KMS-11 (cell line): ENCODE measurements around the gene ZNF385C.

Source experiments
- H2AFZ ChIP-seq: fragments of 200-600 bp; sonication (generic); 2 replicates; pipeline ENCODE4 v1.6.1; 2016; ENCODE audit warnings: antibody characterized with exemption, mixed run types, low read depth
- H3K27ac ChIP-seq: fragments of 200-600 bp; sonication (generic); 2 replicates; pipeline ENCODE4 v1.6.1; 2016; ENCODE audit warnings: mild to moderate bottlenecking, mixed run types
- H3K27me3 ChIP-seq: fragments of 200-600 bp; sonication (generic); 2 replicates; pipeline ENCODE4 v1.6.1; 2017; ENCODE audit warnings: mild to moderate bottlenecking, low read depth, mixed run types, moderate library complexity; ENCODE audit not compliant: insufficient read depth
- H3K36me3 ChIP-seq: fragments of 200-600 bp; sonication (generic); 2 replicates; pipeline ENCODE4 v1.6.1; 2017; ENCODE audit warnings: mild to moderate bottlenecking, mixed run types; ENCODE audit not compliant: insufficient read depth
- H3K4me1 ChIP-seq: fragments of 200-600 bp; sonication (generic); 2 replicates; pipeline ENCODE4 v1.6.1; 2016; ENCODE audit warnings: mild to moderate bottlenecking, low read depth, mixed run types; ENCODE audit not compliant: poor library complexity, severe bottlenecking
- H3K4me2 ChIP-seq: fragments of 200-600 bp; sonication (generic); 2 replicates; pipeline ENCODE4 v1.7.0; 2016; ENCODE audit warnings: mild to moderate bottlenecking, mixed run types
- H3K4me3 ChIP-seq: fragments of 200-600 bp; sonication (generic); IDR thresholded peaks from 2 replicates; pipeline ENCODE4 v1.6.1; 2017; ENCODE audit warnings: low read depth, low read length, mixed read lengths; ENCODE audit not compliant: insufficient read depth
- H3K79me2 ChIP-seq: fragments of 200-600 bp; sonication (generic); 2 replicates; pipeline ENCODE4 v1.6.1; 2016; ENCODE audit warnings: low read depth, mixed run types; ENCODE audit not compliant: insufficient read depth
- H3K9ac ChIP-seq: fragments of 200-600 bp; sonication (generic); 2 replicates; pipeline ENCODE4 v1.6.1; 2016; ENCODE audit warnings: mild to moderate bottlenecking, mixed run types
- H4K20me1 ChIP-seq: fragments of 200-600 bp; sonication (generic); 2 replicates; pipeline ENCODE4 v1.6.1; 2016; ENCODE audit warnings: mild to moderate bottlenecking, mixed run types; ENCODE audit not compliant: insufficient read depth
- CTCF ChIP-seq: fragments of 200-600 bp; sonication (generic); conservative IDR thresholded peaks from 2 replicates; pipeline ENCODE4 v1.6.1; 2017; ENCODE audit warnings: low read depth, mild to moderate bottlenecking, antibody characterized with exemption, low read length, moderate library complexity, mixed read lengths

ZNF385C gene

GRCh38 chr17:42065201-42065600 lies 33.1 kb downstream of the ZNF385C start:
- no peak overlapping the region for H3K9ac ChIP-seq
- no peak for TF ChIP-seq CTCF
- H3K79me2 ChIP-seq, result no peaks in the 10 kb centered on the region
- no peaks in the 10 kb centered on the region for H4K20me1 ChIP-seq
- no peaks in the 10 kb centered on the region for H3K27me3 ChIP-seq
- no peak overlapping the region for H3K4me3 ChIP-seq
- H3K4me1 ChIP-seq, result no peaks in the 10 kb centered on the region
- H3K27ac ChIP-seq, result no peak overlapping the region
- no peak overlapping the region for H3K4me2 ChIP-seq
- no peaks in the 10 kb centered on the region for H3K36me3 ChIP-seq
- no peak overlapping the region for H2AFZ ChIP-seq

GRCh38 chr17:42062681-42063080 lies 35.6 kb downstream of the ZNF385C start:
- no peaks in the 10 kb centered on the region for H3K27me3 ChIP-seq
- H3K4me2 ChIP-seq, result no peak overlapping the region
- no peaks in the 10 kb centered on the region for H3K4me1 ChIP-seq
- no peak for TF ChIP-seq CTCF
- no peaks in the 10 kb centered on the region for H3K36me3 ChIP-seq
- no peak overlapping the region for H3K9ac ChIP-seq
- no peak overlapping the region for H3K4me3 ChIP-seq
- no peaks in the 10 kb centered on the region for H3K79me2 ChIP-seq
- no peaks in the 10 kb centered on the region for H4K20me1 ChIP-seq
- H3K27ac ChIP-seq, result no peak overlapping the region
- H2AFZ ChIP-seq, result no peak overlapping the region

GRCh38 chr17:42061646-42062487 lies 36.4 kb downstream of the ZNF385C start:
- TF ChIP-seq CTCF, result no peak
- H3K27ac ChIP-seq, result no peak overlapping the region

GRCh38 chr17:42060231-42060630 lies 38.0 kb downstream of the ZNF385C start:
- no peaks in the 10 kb centered on the region for H3K79me2 ChIP-seq

More at GRCh38 chr17:42061646-42062487, 36.4 kb downstream of the ZNF385C start:
- no peaks in the 10 kb centered on the region for H3K79me2 ChIP-seq
- H2AFZ ChIP-seq, result no peak overlapping the region
- H3K9ac ChIP-seq, result no peak overlapping the region
- no peaks in the 10 kb centered on the region for H3K4me1 ChIP-seq
- no peaks in the 10 kb centered on the region for H3K27me3 ChIP-seq
- no peaks in the 10 kb centered on the region for H3K36me3 ChIP-seq
- H3K4me2 ChIP-seq, result no peak overlapping the region
- H4K20me1 ChIP-seq, result no peaks in the 10 kb centered on the region
- no peak overlapping the region for H3K4me3 ChIP-seq

More at GRCh38 chr17:42060231-42060630, 38.0 kb downstream of the ZNF385C start:
- no peaks in the 10 kb centered on the region for H3K4me1 ChIP-seq
- no peak overlapping the region for H3K4me3 ChIP-seq
- no peak overlapping the region for H3K4me2 ChIP-seq
- H3K27me3 ChIP-seq, result peaks cover 3% of the 10 kb centered on the region; the same call in 1 of the 2 replicates
- H4K20me1 ChIP-seq, result no peaks in the 10 kb centered on the region
- no peaks in the 10 kb centered on the region for H3K36me3 ChIP-seq
- H2AFZ ChIP-seq, result no peak overlapping the region
- H3K9ac ChIP-seq, result no peak overlapping the region
- H3K27ac ChIP-seq, result no peak overlapping the region
- no peak for TF ChIP-seq CTCF
